ENCODE measurements around the gene ATP1A1.

ATP1A1 gene

GRCh38 chr1:116392717-116393404, 19.8 kb downstream of the ATP1A1 start:
- no peak for DNase-seq

- no peak for DNase-seq
Measured at GRCh38 chr1:116393792-116394191, 20.7 kb downstream of the ATP1A1 start.

- no peak for DNase-seq
Measured at GRCh38 chr1:116394270-116394669, 21.2 kb downstream of the ATP1A1 start.

GRCh38 chr1:116396769-116397168, 23.7 kb downstream of the ATP1A1 start:
- no peak for DNase-seq

GRCh38 chr1:116397728-116398127, 24.7 kb downstream of the ATP1A1 start:
- no peak for DNase-seq

GRCh38 chr1:116400780-116401179, 27.7 kb downstream of the ATP1A1 start:
- no peak for DNase-seq

- DNase-seq, result no peak
Measured at GRCh38 chr1:116401646-116402176, 28.7 kb downstream of the ATP1A1 start.

GRCh38 chr1:116402333-116402732, 29.3 kb downstream of the ATP1A1 start:
- no peak for DNase-seq

- DNase-seq, result no peak
Measured at GRCh38 chr1:116403496-116404136, 30.6 kb downstream of the ATP1A1 start.

GRCh38 chr1:116404699-116405098, 31.7 kb downstream of the ATP1A1 start:
- DNase-seq, result no peak

- no peak for DNase-seq
Measured at GRCh38 chr1:116405241-116406135, 32.4 kb downstream of the ATP1A1 start.

GRCh38 chr1:116407033-116407432, 34.0 kb downstream of the ATP1A1 start:
- DNase-seq, result no peak

GRCh38 chr1:116408193-116408592, 35.1 kb downstream of the ATP1A1 start:
- no peak for DNase-seq

- no peak for DNase-seq
Measured at GRCh38 chr1:116408803-116409720, 36.0 kb downstream of the ATP1A1 start.

GRCh38 chr1:116409751-116410191, 36.7 kb downstream of the ATP1A1 start:
- no peak for DNase-seq

GRCh38 chr1:116411784-116412479, 38.9 kb downstream of the ATP1A1 start:
- no peak for DNase-seq

- DNase-seq, result no peak
Measured at GRCh38 chr1:116412480-116412798, 39.4 kb downstream of the ATP1A1 start.

- no peak for DNase-seq
Measured at GRCh38 chr1:116412898-116413297, 39.9 kb downstream of the ATP1A1 start.

GRCh38 chr1:116413414-116413813, 40.4 kb downstream of the ATP1A1 start:
- DNase-seq, result no peak

GRCh38 chr1:116414364-116414763, 41.3 kb downstream of the ATP1A1 start:
- no peak for DNase-seq

- DNase-seq, result no peak
Measured at GRCh38 chr1:116415200-116415698, 42.2 kb downstream of the ATP1A1 start.

Data from SHP77 (cell line).